GM12865 (cell line): ENCODE measurements around the gene BEGAIN.

ENCODE experiments used
- DNase-seq: peaks from one replicate; pipeline ENCODE4 v3.0.0; 2010; ENCODE audit warnings: low read depth
- H3K4me3 ChIP-seq: 2 replicates; pipeline ENCODE4 v1.5.1; 2011; ENCODE audit warnings: mild to moderate bottlenecking, low read depth, low read length, control low read depth
- CTCF ChIP-seq: IDR thresholded peaks from 2 replicates; pipeline ENCODE4 v1.5.1; 2011; ENCODE audit warnings: low read length, control low read depth, low read depth, inconsistent platforms; ENCODE audit not compliant: insufficient read depth; ENCODE audit errors: missing control alignments

Gene BEGAIN

DNA sequence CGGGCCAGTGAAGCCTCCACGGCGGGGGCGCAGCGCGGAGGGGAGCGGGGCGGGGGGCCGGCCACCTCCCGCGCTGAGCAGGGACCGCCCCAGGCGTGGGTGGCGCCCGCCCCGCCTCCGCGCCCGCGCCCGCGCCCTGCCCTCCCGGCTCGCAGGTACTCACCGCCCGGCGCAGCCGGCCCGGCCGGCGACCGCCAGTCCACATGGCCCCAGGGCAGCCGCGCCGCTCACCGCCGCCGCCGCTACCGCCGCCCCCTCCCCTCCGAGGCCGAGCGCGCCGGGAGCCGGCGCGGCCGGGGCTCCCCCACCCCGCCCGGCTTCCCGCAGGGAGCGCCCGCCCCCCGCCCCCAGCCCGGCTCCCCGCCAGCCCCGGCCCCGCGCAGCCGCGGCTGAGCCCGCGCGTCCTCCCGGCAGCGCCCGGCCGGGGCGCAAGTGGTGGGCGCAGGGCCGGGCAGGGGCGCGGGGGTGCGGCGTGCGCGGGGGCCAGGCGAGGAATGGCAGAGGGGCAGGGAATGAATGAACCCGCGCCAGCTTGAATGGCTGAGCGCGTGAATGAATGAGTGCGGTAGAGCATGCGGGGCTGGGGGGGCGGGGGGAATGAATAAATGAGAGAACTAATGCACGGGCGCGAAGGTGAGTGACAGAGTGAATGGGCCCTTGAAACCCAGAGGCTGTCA, at the start of gene BEGAIN:
Gene BEGAIN (minus strand): TSS at position 332 of the 677 bp plus-strand sequence. CDS start 127 bp downstream, at position 205.
- TF ChIP-seq CTCF, result no peak
- no peak within 1 kb of the TSS for H3K4me3 ChIP-seq
- no peak for DNase-seq

DNA sequence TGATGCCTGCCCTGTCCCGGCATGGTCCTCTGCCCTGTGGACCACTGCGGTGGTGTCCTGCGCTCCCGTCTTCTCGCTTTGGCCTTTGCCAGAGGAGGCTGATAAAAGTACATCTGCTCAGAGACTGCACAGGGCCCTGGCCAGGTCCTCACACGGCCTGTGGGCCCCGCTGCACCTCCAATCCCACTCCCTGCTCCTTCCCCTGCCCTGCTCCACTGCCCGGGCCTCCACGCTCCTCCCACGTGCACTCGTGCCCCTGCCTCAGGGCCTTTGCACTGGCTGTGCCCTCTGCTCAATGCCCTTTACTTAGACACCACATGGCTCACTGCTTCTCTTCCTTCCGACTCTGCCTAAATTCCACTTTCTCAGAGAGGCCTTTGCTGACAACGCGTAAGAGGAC, 49.3 kb upstream of the BEGAIN start:
- no peak overlapping the region for H3K4me3 ChIP-seq
- no peak for DNase-seq
- no peak for TF ChIP-seq CTCF

GRCh38 chr14:100634026-100634425, 46.8 kb upstream of the BEGAIN start:
- no peak overlapping the region for H3K4me3 ChIP-seq
- DNase-seq, result no peak
- TF ChIP-seq CTCF, result no peak

- H3K4me3 ChIP-seq, result no peak overlapping the region
- no peak for TF ChIP-seq CTCF
- no peak for DNase-seq
These were observed 46.2 kb upstream of the BEGAIN start for GRCh38 chr14:100633406-100633805.

DNA sequence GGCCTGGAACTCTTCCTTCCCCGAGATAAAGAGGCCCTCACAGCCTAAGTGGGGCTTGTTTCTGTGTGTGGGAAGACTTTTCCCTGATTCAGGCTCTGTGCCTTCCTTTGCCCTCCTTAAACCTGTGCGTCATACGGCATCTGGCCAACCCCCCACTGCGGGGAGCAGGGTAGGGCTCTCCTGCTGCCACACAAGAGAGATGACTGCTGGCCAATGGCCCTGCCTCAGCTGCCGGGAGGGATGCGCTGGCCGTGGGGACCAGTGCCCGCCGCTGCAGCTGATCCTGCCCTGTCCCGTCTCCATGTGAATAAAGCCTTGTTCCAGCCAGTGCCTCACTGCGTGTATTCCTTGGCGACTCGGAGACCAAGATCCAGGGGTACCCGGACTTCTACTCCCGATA, 42.5 kb upstream of the BEGAIN start:
- DNase-seq, result no peak
- no peak for TF ChIP-seq CTCF

GRCh38 chr14:100629098-100629497, 41.9 kb upstream of the BEGAIN start:
- no peak for DNase-seq
- TF ChIP-seq CTCF, result no peak

More for the DNA sequence above, 42.5 kb upstream of the BEGAIN start:
- H3K4me3 ChIP-seq, result no peak overlapping the region

GRCh38 chr14:100628225-100628624, 41.0 kb upstream of the BEGAIN start:
- DNase-seq, result no peak
- TF ChIP-seq CTCF, result no peak

More at GRCh38 chr14:100629098-100629497, 41.9 kb upstream of the BEGAIN start:
- H3K4me3 ChIP-seq, result no peak overlapping the region

More at GRCh38 chr14:100628225-100628624, 41.0 kb upstream of the BEGAIN start:
- no peak overlapping the region for H3K4me3 ChIP-seq
